Ammon's horn (tissue), 1 donor: ENCODE results near the gene OARD1.

ENCODE experiments used
- DNase-seq: peaks from one replicate; pipeline ENCODE4 v3.0.0-alpha.2; 2016; ENCODE audit warnings: low spot score

The OARD1 gene

GRCh38 chr6:41047745-41048732 lies 24.1 kb downstream of the OARD1 start:
- DNase-seq, result no peak

DNA sequence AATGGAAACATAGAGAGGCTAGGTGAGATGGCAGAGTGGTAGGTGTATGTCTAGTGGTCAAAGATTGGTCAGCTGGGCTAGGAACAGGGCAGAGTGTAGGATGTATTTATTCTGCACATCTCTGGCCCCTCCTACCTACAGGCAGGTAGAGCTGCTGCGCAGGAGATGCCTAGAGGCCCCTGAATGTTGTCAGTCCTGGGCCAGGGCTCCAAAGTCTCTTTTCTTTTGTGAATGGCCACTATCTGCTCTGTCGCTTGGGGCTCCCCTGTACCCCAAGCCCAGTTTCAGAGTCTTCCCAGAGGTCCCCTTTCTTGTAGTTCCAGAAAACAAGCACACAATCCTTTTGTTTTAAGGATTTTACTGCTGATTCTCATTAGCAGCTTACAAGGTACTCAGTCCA lies 24.9 kb downstream of the OARD1 start:
- no peak for DNase-seq

GRCh38 chr6:41046084-41046483 lies 26.1 kb downstream of the OARD1 start:
- DNase-seq, result no peak

GRCh38 chr6:41045664-41046063 lies 26.5 kb downstream of the OARD1 start:
- DNase-seq, result no peak

- DNase-seq, result no peak
Measured at GRCh38 chr6:41043151-41043550, 29.0 kb downstream of the OARD1 start.

GRCh38 chr6:41042226-41043055 lies 29.7 kb downstream of the OARD1 start, which contains the start of gene TSPO2:
TSS of gene TSPO2 (plus strand) at chr6:41042467. CDS start at chr6:41042986, 519 bp downstream.
- no peak for DNase-seq

GRCh38 chr6:41040940-41041536 lies 31.1 kb downstream of the OARD1 start:
- no peak for DNase-seq

- DNase-seq, result no peak
Measured at GRCh38 chr6:41040101-41040939, 31.8 kb downstream of the OARD1 start.

- peak; percentile 21 for DNase-seq
Measured at GRCh38 chr6:41039060-41039998, 32.8 kb downstream of the OARD1 start, which contains the start of gene UNC5CL. TSS of gene UNC5CL (minus strand) at chr6:41039221. CDS start at chr6:41035074, 4,147 bp downstream.

- no peak for DNase-seq
Measured at GRCh38 chr6:41038205-41038604, 34.0 kb downstream of the OARD1 start.

DNA sequence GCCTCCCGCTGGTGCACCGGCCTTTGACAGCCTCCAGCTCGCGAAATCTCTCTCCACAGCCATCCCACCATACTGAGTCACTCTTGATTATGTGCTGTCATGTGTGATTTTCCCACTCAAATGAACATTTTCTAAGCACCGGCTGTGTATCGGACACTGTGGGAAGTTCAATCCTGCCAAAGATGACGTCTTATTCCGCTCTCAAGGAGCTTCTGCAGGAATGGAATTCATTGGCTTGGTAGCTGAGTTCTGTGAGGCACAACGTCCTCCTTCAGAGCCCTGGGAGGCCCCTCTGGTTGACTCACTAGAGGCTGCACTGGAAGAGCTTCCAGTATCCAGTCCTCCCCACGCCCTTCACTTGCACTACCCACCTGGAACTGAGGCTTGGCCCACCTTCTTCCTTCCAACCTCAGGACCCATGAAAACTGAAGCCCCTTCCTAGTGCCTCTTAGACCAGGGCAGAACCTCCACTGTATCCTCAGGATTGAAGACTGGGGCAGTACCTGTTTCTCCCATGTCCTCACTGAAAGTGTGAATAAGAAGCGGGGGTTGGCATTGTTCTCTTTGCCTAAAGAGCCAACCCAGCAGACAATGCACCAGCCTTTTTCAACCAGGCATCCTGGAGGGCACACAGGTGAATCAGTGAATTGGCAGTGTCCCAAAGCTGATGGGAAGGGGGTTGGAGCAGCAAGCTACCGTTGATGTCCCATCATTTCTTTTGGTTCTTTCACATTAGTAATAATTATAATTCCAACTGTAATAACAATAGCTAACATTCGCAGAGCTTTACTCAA lies 34.9 kb downstream of the OARD1 start:
- DNase-seq, result no peak

DNA sequence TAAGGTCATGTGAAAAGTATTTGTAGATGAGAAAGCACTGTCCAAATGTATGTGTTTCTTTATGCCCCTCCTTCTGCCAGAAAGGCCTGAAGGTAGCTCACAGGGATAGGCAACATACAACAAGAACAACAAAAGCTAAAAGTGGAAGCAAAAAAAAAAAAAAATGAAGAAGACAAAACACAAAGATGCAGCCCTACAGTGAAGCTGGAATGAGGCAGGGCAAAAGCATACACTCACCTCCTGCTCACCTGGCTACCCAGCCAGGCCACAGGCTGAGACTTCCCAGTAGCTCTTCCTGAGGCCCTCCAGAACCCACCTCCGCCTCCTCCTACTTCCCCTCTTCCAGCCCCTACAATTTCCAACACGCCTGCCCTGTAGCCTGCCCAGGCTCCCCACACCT lies 35.6 kb downstream of the OARD1 start:
- DNase-seq, result no peak

DNA sequence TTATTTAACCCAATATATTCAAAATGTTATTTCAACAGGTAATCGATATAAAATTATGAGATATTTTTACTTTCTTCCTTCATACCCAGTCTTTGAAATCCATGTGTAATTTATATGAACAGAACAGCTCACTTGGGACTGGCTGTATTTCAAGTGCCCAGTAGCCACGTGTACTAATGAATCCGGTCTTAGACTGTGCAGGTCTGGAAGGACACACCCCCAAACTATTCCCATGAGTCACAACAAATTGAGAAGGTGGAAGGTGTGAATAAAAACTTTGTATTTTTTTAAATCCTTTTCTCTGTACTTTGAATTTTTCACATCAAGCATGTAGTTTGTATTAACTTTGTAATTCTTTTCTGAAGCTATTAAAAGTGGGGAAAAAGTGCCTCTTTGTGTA lies 36.0 kb downstream of the OARD1 start:
- DNase-seq, result no peak

- no peak for DNase-seq
Measured at GRCh38 chr6:41033776-41034175, 38.4 kb downstream of the OARD1 start.

GRCh38 chr6:41032830-41033229 lies 39.3 kb downstream of the OARD1 start:
- no peak for DNase-seq

GRCh38 chr6:41028561-41029412 lies 43.4 kb downstream of the OARD1 start:
- DNase-seq, result no peak

GRCh38 chr6:41027799-41028560 lies 44.2 kb downstream of the OARD1 start:
- DNase-seq, result peak; percentile 78

DNA sequence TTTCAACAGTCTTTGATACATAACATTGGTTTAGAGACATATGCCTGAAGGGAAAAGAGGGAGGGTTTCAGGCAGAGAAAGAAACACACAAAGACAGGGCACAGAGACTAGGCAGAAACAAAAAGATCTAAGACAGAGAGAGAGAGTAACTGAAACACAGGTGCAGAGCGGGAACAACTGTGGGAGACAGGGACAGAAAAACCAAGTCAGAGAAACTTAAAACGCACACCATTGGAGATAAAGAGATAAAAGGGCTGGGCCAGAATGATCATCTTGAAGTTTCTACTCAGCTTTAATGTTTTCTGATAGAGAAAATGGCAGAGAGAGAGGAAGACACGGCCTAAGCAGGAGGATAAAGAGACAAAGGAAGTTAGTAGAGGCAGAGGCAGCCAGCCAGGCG lies 44.9 kb downstream of the OARD1 start:
- DNase-seq, result no peak
